MM.1S (cell line): ENCODE data around the gene P2RY6.

Source experiments
- EZH2 ChIP-seq: fragments of 300-600 bp; sonication (generic); optimal IDR thresholded peaks from 2 replicates; pipeline ENCODE3; 2017; ENCODE audit warnings: low read depth, mild to moderate bottlenecking, antibody characterized with exemption, low read length, mixed read lengths
- TF ChIP-seq, protein P1 (sequence below): fragments of 300-600 bp; sonication (generic); IDR thresholded peaks from 2 replicates; pipeline ENCODE4 v1.5.1; 2016; ENCODE audit warnings: antibody characterized with exemption, low read length, mixed read lengths

DNA sequence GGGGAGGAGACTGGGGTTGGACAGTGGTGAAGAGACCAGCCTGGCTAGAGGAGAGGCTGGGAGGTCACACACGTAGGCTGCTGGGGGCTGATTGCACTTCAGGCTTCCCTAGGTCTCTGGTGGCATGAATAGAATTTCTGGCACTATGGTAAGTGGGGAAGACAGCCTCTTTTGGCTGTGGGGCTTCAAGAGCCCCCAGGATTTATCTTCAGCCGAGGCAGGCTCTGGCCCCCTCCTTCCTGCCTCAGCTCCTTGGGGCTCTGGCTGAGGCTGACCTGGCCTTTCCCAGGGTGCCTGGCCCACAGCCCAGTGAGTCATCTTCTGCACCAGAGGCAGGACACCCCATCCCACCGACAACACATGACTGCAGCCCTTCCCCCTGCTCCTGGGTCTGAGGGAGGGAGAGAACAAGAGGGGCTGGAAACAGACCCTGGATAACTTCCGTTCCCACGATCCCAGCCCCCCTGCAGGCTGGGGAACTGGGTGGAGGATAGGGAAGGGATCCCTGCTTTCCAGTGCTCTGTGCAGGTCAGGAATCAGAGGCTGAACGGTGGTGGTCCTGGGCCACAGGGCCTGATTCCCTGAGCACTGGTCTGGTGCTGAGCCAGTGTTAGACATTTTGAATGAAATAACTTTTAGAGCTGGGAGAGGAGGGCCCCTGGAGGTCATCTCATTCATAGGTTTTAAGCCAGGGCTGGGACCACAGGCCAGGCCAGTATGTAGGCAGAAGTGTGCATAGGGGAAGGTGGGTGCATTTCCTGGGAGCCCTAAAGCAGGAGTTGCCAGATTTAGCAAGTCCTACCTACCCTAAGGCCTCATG is 62.5 kb downstream of the P2RY6 start:
- TF ChIP-seq, protein P1, sequence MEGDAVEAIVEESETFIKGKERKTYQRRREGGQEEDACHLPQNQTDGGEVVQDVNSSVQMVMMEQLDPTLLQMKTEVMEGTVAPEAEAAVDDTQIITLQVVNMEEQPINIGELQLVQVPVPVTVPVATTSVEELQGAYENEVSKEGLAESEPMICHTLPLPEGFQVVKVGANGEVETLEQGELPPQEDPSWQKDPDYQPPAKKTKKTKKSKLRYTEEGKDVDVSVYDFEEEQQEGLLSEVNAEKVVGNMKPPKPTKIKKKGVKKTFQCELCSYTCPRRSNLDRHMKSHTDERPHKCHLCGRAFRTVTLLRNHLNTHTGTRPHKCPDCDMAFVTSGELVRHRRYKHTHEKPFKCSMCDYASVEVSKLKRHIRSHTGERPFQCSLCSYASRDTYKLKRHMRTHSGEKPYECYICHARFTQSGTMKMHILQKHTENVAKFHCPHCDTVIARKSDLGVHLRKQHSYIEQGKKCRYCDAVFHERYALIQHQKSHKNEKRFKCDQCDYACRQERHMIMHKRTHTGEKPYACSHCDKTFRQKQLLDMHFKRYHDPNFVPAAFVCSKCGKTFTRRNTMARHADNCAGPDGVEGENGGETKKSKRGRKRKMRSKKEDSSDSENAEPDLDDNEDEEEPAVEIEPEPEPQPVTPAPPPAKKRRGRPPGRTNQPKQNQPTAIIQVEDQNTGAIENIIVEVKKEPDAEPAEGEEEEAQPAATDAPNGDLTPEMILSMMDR = no peak
- no peak for TF ChIP-seq EZH2
